GM19455 (cell line): Measurements from ENCODE around the gene WASL.
A peak's percentile ranks its signal among the peaks of the same experiment; 100 is the strongest.

Experiments used
- ATAC-seq: cut with Tn5 transposase; IDR thresholded peaks from one replicate; pipeline ENCODE4 v1.9.1; 2021; ENCODE audit not compliant: unreplicated experiment

Gene WASL

GRCh38 chr7:123695944-123696677 lies 52.7 kb downstream of the WASL start:
- no peak for ATAC-seq

- no peak for ATAC-seq
Measured at GRCh38 chr7:123692471-123692877, 56.3 kb downstream of the WASL start.

GRCh38 chr7:123690550-123690949 lies 58.3 kb downstream of the WASL start:
- ATAC-seq, result no peak

- no peak for ATAC-seq
Measured at GRCh38 chr7:123689250-123689649, 59.6 kb downstream of the WASL start.

- no peak for ATAC-seq
Measured at GRCh38 chr7:123687727-123688126, 61.1 kb downstream of the WASL start.

- no peak for ATAC-seq
Measured at GRCh38 chr7:123687161-123687560, 61.6 kb downstream of the WASL start.

GRCh38 chr7:123682690-123683089 lies 66.1 kb downstream of the WASL start:
- peak; percentile 54 for ATAC-seq

- ATAC-seq, result no peak
Measured at GRCh38 chr7:123681561-123681960, 67.2 kb downstream of the WASL start.

GRCh38 chr7:123680580-123680979 lies 68.2 kb downstream of the WASL start:
- ATAC-seq, result no peak

- ATAC-seq, result no peak
Measured at GRCh38 chr7:123679614-123680013, 69.2 kb downstream of the WASL start.

GRCh38 chr7:123677061-123677715 lies 71.6 kb downstream of the WASL start:
- no peak for ATAC-seq

GRCh38 chr7:123675181-123675473 lies 73.7 kb downstream of the WASL start:
- no peak for ATAC-seq

- ATAC-seq, result no peak
Measured at GRCh38 chr7:123674399-123675180, 74.2 kb downstream of the WASL start.

- ATAC-seq, result no peak
Measured at GRCh38 chr7:123673752-123674398, 74.9 kb downstream of the WASL start.

- no peak for ATAC-seq
Measured at GRCh38 chr7:123673137-123673732, 75.6 kb downstream of the WASL start.

- no peak for ATAC-seq
Measured at GRCh38 chr7:123669485-123669884, 79.3 kb downstream of the WASL start.

GRCh38 chr7:123666492-123666891 lies 82.3 kb downstream of the WASL start:
- no peak for ATAC-seq

GRCh38 chr7:123665896-123666295 lies 82.9 kb downstream of the WASL start:
- no peak for ATAC-seq

- no peak for ATAC-seq
Measured at GRCh38 chr7:123665157-123665556, 83.6 kb downstream of the WASL start.

- no peak for ATAC-seq
Measured at GRCh38 chr7:123663200-123663599, 85.6 kb downstream of the WASL start.

GRCh38 chr7:123662755-123663154 lies 86.0 kb downstream of the WASL start:
- no peak for ATAC-seq
